ENCODE measurements around the gene DIABLO.

Gene DIABLO

DNA sequence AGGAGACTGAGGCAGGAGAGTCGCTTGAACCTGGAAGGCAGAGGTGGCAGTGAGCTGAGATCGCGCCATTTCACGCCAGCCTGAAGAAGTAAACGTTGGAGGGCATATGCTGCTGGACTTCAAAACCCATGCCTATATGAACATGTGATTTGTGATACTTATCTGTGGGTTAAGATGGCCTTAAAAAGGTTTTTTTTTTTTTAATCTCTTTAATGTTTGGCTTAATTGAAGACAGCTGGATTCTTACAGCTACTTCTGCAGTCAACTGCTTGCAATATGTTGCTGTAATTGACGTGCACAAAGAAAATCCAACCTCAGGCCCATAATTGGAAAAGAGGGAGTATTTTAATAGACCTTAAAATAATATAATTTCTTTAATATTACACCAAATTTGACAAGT is 23.8 kb downstream of the DIABLO start:
- H3K36me3 ChIP-seq (replicated peaks; ENCODE audit: low read depth, low read length): peaks cover 5% of the 10 kb centered on the region
- H3K4me1 ChIP-seq (ENCODE audit: low read length): peaks cover 25% of the 10 kb centered on the region
- no peaks in the 10 kb centered on the region for H3K9me3 ChIP-seq (ENCODE audit: insufficient read depth, low read length)
- TF ChIP-seq, protein P1, sequence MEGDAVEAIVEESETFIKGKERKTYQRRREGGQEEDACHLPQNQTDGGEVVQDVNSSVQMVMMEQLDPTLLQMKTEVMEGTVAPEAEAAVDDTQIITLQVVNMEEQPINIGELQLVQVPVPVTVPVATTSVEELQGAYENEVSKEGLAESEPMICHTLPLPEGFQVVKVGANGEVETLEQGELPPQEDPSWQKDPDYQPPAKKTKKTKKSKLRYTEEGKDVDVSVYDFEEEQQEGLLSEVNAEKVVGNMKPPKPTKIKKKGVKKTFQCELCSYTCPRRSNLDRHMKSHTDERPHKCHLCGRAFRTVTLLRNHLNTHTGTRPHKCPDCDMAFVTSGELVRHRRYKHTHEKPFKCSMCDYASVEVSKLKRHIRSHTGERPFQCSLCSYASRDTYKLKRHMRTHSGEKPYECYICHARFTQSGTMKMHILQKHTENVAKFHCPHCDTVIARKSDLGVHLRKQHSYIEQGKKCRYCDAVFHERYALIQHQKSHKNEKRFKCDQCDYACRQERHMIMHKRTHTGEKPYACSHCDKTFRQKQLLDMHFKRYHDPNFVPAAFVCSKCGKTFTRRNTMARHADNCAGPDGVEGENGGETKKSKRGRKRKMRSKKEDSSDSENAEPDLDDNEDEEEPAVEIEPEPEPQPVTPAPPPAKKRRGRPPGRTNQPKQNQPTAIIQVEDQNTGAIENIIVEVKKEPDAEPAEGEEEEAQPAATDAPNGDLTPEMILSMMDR (IDR thresholded peaks at IDR 0.05; ENCODE audit: low read depth, low read length): no peak
- no peak for TF ChIP-seq EZH2phosphoT487 (IDR thresholded peaks at IDR 0.05; ENCODE audit: low read depth)
- H3K4me3 ChIP-seq (ENCODE audit: low read length): no peak overlapping the region
- H3K9ac ChIP-seq (ENCODE audit: low read length): no peak overlapping the region
- no peak overlapping the region for H3K4me2 ChIP-seq (ENCODE audit: low read length)
- no peaks in the 10 kb centered on the region for H4K20me1 ChIP-seq (ENCODE audit: insufficient read depth, low read length)
- H3K79me2 ChIP-seq (ENCODE audit: low read length): no peaks in the 10 kb centered on the region
- H2AFZ ChIP-seq (ENCODE audit: low read depth, low read length): no peak overlapping the region
- no peaks in the 10 kb centered on the region for H3K27me3 ChIP-seq (ENCODE audit: low read depth, low read length)
- no peak overlapping the region for H3K27ac ChIP-seq (ENCODE audit: low read length)

DNA sequence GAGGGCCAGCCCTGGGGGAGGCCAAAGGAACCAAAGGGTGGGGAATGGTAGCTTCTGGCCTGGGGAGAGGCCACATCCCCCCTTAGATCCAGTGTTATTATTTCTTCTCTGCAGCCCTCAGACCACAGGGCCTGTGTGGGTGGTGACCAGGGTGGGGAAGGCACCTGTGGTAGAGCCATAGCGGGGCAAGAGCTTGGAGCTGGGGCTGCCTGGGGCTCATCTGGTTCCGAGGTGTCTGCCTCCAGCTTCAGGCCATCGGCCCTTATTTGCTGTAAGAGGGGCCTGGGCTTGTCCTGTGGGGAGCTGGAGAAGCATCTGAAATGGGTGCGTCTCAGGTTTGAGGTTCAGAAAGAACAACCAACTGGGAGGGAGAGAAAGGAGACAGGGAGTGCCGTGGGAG is 24.5 kb downstream of the DIABLO start:
- H3K4me1 ChIP-seq (ENCODE audit: low read length): peaks cover 30% of the 10 kb centered on the region
- H3K27ac ChIP-seq (ENCODE audit: low read length): no peak overlapping the region
- no peak for TF ChIP-seq EZH2phosphoT487 (IDR thresholded peaks at IDR 0.05; ENCODE audit: low read depth)
- H3K9me3 ChIP-seq (ENCODE audit: insufficient read depth, low read length): no peaks in the 10 kb centered on the region
- H4K20me1 ChIP-seq (ENCODE audit: insufficient read depth, low read length): no peaks in the 10 kb centered on the region
- 0 out of 2 replicates have a peak overlapping the region, but pooled peaks have one; percentile 25 for H2AFZ ChIP-seq (ENCODE audit: low read depth, low read length)
- peak overlapping the region; percentile 38 for H3K4me2 ChIP-seq (ENCODE audit: low read length)
- no peaks in the 10 kb centered on the region for H3K27me3 ChIP-seq (ENCODE audit: low read depth, low read length)
- H3K4me3 ChIP-seq (ENCODE audit: low read length): peak overlapping the region; percentile 40
- peaks cover 4% of the 10 kb centered on the region for H3K36me3 ChIP-seq (replicated peaks; ENCODE audit: low read depth, low read length)
- H3K79me2 ChIP-seq (ENCODE audit: low read length): no peaks in the 10 kb centered on the region
- H3K9ac ChIP-seq (ENCODE audit: low read length): peak overlapping the region; percentile 30; the same call in 1 of the 2 replicates

DNA sequence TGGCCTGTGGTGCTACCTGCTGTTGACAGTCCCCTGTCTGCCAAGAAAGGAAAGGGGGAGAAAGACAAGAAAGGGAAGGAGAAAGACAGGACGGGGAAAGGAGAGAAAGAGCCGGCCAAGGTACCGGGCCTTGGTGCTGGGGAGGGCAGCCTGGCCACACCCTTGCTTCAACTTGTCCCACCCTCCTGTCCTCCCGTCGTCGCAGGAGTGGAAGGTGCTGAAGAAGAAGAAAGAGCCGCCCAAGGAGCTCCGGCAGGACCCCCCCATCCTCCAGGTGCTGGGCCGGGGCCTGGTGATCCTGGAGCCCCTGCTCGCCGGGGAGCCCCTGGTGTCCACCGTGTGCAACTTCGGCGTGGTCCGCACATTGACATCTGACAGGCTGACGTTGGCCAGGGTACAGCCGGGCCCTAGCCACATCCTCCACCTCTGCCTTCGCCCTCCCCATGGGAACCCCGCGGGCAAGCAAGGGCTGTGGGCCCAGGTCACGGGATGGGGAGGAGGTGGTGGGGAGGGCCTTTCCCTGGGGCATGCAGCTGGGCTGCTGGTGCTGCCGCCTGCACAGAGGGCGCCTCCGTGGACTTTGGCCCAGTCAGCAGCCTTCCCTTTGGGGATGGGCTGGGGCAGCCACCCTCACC is 25.2 kb downstream of the DIABLO start:
- no peaks in the 10 kb centered on the region for H3K79me2 ChIP-seq (ENCODE audit: low read length)
- peak overlapping the region; percentile 38 for H3K4me2 ChIP-seq (ENCODE audit: low read length)
- H3K27ac ChIP-seq (ENCODE audit: low read length): no peak overlapping the region
- H3K27me3 ChIP-seq (ENCODE audit: low read depth, low read length): no peaks in the 10 kb centered on the region
- peak overlapping the region; percentile 45; the same call in 1 of the 2 replicates for H2AFZ ChIP-seq (ENCODE audit: low read depth, low read length)
- peak overlapping the region; percentile 30; the same call in 1 of the 2 replicates for H3K9ac ChIP-seq (ENCODE audit: low read length)
- peaks cover 32% of the 10 kb centered on the region for H3K4me1 ChIP-seq (ENCODE audit: low read length)
- no peaks in the 10 kb centered on the region for H4K20me1 ChIP-seq (ENCODE audit: insufficient read depth, low read length)
- no peaks in the 10 kb centered on the region for H3K9me3 ChIP-seq (ENCODE audit: insufficient read depth, low read length)
- peak overlapping the region; percentile 40; the same call in 1 of the 2 replicates for H3K4me3 ChIP-seq (ENCODE audit: low read length)
- H3K36me3 ChIP-seq (replicated peaks; ENCODE audit: low read depth, low read length): no peaks in the 10 kb centered on the region
- TF ChIP-seq, protein P1 (IDR thresholded peaks at IDR 0.05; ENCODE audit: low read depth, low read length): no peak
- TF ChIP-seq EZH2phosphoT487 (IDR thresholded peaks at IDR 0.05; ENCODE audit: low read depth): no peak

DNA sequence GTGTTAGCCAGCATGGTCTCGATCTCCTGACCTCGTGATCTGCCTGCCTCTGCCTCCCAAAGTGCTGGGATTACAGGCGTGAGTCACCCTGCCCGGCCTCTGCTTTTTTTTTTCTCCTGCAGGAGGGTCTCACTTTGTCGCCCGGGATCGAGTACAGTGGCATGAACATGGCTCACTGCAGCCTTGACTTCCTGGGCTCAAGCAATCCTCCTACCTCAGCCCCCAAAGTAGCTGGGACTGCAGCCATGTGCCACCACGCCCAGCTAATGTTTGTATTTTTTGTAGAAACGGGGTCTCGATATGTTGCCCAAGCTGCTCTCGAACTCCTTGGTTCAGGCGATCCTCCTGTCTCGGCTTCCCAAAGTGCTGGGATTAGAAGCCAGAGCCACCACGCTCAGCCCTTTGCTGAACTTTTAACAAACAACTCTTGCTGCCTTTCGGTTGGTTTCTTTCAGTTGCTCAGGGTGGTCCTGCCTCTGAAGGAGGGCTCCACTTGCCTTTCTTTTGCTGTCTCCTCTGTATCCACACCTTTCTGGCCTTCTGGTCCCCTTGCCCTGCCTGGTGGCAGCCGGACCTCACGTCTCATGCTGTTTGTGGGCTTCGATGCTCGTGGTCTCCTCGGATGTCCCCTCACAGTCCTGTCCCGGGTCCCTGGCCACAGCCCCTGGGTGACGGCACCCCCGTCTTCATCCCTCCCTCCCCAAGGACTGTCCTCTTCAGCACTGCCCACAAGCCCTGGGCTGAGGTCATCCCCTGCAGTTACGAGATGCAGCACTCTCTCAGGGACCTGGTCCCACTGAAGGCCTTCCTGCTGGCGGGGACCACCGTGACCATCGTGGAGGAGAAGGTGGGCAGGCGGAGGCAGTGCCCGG is 26.1 kb downstream of the DIABLO start:
- Histone ChIP-seq H3K36me3 (replicated peaks; ENCODE audit: low read depth, low read length) (no peaks in the 10 kb centered on the region), H3K9ac (ENCODE audit: low read length) (no peak overlapping the region), H3K4me1 (ENCODE audit: low read length) (peaks cover 32% of the 10 kb centered on the region), H3K9me3 (ENCODE audit: insufficient read depth, low read length) (no peaks in the 10 kb centered on the region), H3K4me3 (ENCODE audit: low read length) (no peak overlapping the region), H2AFZ (ENCODE audit: low read depth, low read length) (no peak overlapping the region), H3K79me2 (ENCODE audit: low read length) (no peaks in the 10 kb centered on the region), H3K4me2 (ENCODE audit: low read length) (no peak overlapping the region), H4K20me1 (ENCODE audit: insufficient read depth, low read length) (no peaks in the 10 kb centered on the region), H3K27ac (ENCODE audit: low read length) (no peak overlapping the region), H3K27me3 (ENCODE audit: low read depth, low read length) (peaks cover 4% of the 10 kb centered on the region; the same call in 1 of the 2 replicates)
- TF ChIP-seq, protein P1 (IDR thresholded peaks at IDR 0.05; ENCODE audit: low read depth, low read length): no peak
- no peak for TF ChIP-seq EZH2phosphoT487 (IDR thresholded peaks at IDR 0.05; ENCODE audit: low read depth)

Data from OCI-LY3 (cell line).